GM21367 (cell line): ENCODE data around the gene EFNA2.
A peak's percentile ranks its signal among the peaks of the same experiment; 100 is the strongest.
"Not testable (repeated sequence)": the region's sequence is repeated elsewhere in the genome, so short reads cannot be mapped to it uniquely, and the experiment has no call there.

Experiments used
- ATAC-seq: cut with Tn5 transposase; IDR thresholded peaks from one replicate; pipeline ENCODE4 v1.9.1; 2021; ENCODE audit not compliant: unreplicated experiment

EFNA2 gene

GRCh38 chr19:1285737-1286360 lies at the start of gene EFNA2:
TSS of gene EFNA2 (plus strand) at chr19:1285873. CDS start at chr19:1286169, 296 bp downstream.
- ATAC-seq, result no peak

GRCh38 chr19:1236576-1236975 lies 49.1 kb upstream of the EFNA2 start:
- no peak for ATAC-seq

GRCh38 chr19:1237027-1237659 lies 48.5 kb upstream of the EFNA2 start:
- no peak for ATAC-seq

- ATAC-seq, result no peak
Observed at GRCh38 chr19:1237754-1238368, 47.8 kb upstream of the EFNA2 start, which contains the start of gene CBARP. TSS of gene CBARP (minus strand) at chr19:1238005. CDS start at chr19:1236100, 1,905 bp downstream.

- ATAC-seq, result no peak
Observed at GRCh38 chr19:1238369-1239303, 47.0 kb upstream of the EFNA2 start.

GRCh38 chr19:1239420-1239795 lies 46.3 kb upstream of the EFNA2 start:
- ATAC-seq, result no peak

- no peak for ATAC-seq
Observed at GRCh38 chr19:1239796-1240737, 45.6 kb upstream of the EFNA2 start.

GRCh38 chr19:1240925-1241324 lies 44.7 kb upstream of the EFNA2 start:
- ATAC-seq, result no peak

- ATAC-seq, result peak; percentile 42
Observed at GRCh38 chr19:1241417-1242095, 44.1 kb upstream of the EFNA2 start, which contains the start of gene ATP5F1D. TSS of gene ATP5F1D (plus strand) at chr19:1241751. CDS start at chr19:1241851, 100 bp downstream.

- ATAC-seq, result no peak
Observed at GRCh38 chr19:1243768-1244692, 41.6 kb upstream of the EFNA2 start.

GRCh38 chr19:1244693-1245451 lies 40.8 kb upstream of the EFNA2 start:
- no peak for ATAC-seq

- ATAC-seq, result no peak
Observed at GRCh38 chr19:1245494-1246264, 40.0 kb upstream of the EFNA2 start.

- ATAC-seq, result not testable (repeated sequence)
Observed at GRCh38 chr19:1246265-1247087, 39.2 kb upstream of the EFNA2 start.

GRCh38 chr19:1247748-1248138 lies 37.9 kb upstream of the EFNA2 start:
- ATAC-seq, result no peak

- ATAC-seq, result peak; percentile 8
Observed at GRCh38 chr19:1248139-1248785, 37.4 kb upstream of the EFNA2 start, which contains the start of gene MIDN. TSS of gene MIDN (plus strand) at chr19:1248583. CDS start at chr19:1250297, 1,714 bp downstream.
